Peyer's patch (tissue), 4 donors: Measurements from ENCODE around the gene AFDN.

ENCODE experiments used
- CTCF ChIP-seq, 6 experiments: fragments of 450-650 bp in 4 of 6; fragments of 200-600 bp in 2 of 6; sonication (generic) in 1 of 6; IDR thresholded peaks; one replicate each; pipeline ENCODE4 v1.5.1; 2017 to 2019; ENCODE audit warnings: antibody characterized with exemption in 6 of 6, mild to moderate bottlenecking in 3 of 6, moderate library complexity in 1 of 6
- POLR2A ChIP-seq, 2 donors: fragments of 450-650 bp; IDR thresholded peaks; one replicate each; pipeline ENCODE4 v1.5.1; 2017; ENCODE audit warnings: antibody characterized with exemption in 2 of 2, mild to moderate bottlenecking in 2 of 2, moderate library complexity in 2 of 2

DNA sequence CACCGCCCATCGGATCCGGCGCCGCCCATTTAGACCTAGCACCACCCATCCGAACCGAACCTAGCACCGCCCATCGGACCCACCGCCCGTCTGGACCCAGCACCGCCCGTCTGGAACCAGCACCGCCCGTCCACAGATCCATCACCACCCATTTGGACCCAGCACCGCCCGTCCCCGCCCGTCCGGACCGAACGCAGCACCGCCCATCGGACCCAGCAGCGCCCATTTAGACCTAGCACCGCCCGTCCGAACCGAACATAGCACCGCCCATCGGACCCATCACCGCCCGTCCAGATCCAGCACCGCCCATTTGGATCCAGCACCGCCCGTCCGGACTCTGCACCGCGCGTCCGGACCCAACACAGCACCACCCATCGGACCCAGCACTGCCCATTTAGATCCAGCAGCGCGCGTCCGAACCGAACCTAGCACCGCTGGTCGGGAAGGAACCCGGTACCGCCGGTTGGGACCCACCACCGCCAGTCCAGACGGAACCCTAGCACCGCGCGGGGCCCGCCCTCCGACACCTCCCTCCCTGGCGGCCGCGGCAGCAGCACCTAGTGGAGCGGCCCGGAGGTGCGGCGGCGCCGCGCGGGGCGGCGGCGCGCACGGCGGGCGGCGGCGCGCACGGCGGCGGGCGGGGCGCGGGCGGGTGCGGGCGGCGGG is 348 bp upstream of the AFDN start:
- TF ChIP-seq POLR2A (IDR thresholded peaks at IDR 0.05), result peak; percentile 33 to 65
- peak in 4 of 6 experiments; percentile 32 to 82 (median 76) for TF ChIP-seq CTCF (IDR thresholded peaks at IDR 0.05)
